GM19397 (cell line): ENCODE measurements around the gene SEPTIN3.
A peak's percentile ranks its signal among the peaks of the same experiment; 100 is the strongest.

Experiments
- ATAC-seq: cut with Tn5 transposase; IDR thresholded peaks from one replicate; pipeline ENCODE4 v1.9.1; 2021; ENCODE audit warnings: mild to moderate bottlenecking, moderate library complexity; ENCODE audit not compliant: unreplicated experiment

SEPTIN3 gene

GRCh38 chr22:41974691-41975290 lies 5.5 kb downstream of the SEPTIN3 start:
- ATAC-seq = no peak

GRCh38 chr22:41975299-41976069 lies 6.2 kb downstream of the SEPTIN3 start:
- no peak for ATAC-seq

GRCh38 chr22:41976070-41976901 lies 7.0 kb downstream of the SEPTIN3 start:
- no peak for ATAC-seq

GRCh38 chr22:41976961-41977566 lies 7.8 kb downstream of the SEPTIN3 start:
- no peak for ATAC-seq

- no peak for ATAC-seq
These were observed 9.5 kb downstream of the SEPTIN3 start for GRCh38 chr22:41978732-41979131.

- no peak for ATAC-seq
These were observed 10.4 kb downstream of the SEPTIN3 start for GRCh38 chr22:41979423-41980250.

- no peak for ATAC-seq
These were observed 13.6 kb downstream of the SEPTIN3 start for GRCh38 chr22:41982865-41983264.

- no peak for ATAC-seq
These were observed 14.5 kb downstream of the SEPTIN3 start for GRCh38 chr22:41983513-41984405.

GRCh38 chr22:41987276-41987675 lies 18.0 kb downstream of the SEPTIN3 start:
- ATAC-seq = no peak

GRCh38 chr22:41989246-41989645 lies 20.0 kb downstream of the SEPTIN3 start:
- ATAC-seq = no peak

GRCh38 chr22:41991111-41991510 lies 21.9 kb downstream of the SEPTIN3 start:
- no peak for ATAC-seq

GRCh38 chr22:41992496-41992895 lies 23.3 kb downstream of the SEPTIN3 start:
- no peak for ATAC-seq

- no peak for ATAC-seq
These were observed 26.0 kb downstream of the SEPTIN3 start for GRCh38 chr22:41995211-41995610.

- no peak for ATAC-seq
These were observed 27.6 kb downstream of the SEPTIN3 start for GRCh38 chr22:41996826-41997225.

- peak; percentile 84 for ATAC-seq
These were observed 29.4 kb downstream of the SEPTIN3 start, which contains the start of gene WBP2NL for GRCh38 chr22:41998361-41999261. Gene WBP2NL (plus strand): TSS chr22:41998788. CDS start chr22:41998819, 31 bp downstream.

GRCh38 chr22:42000466-42000865 lies 31.2 kb downstream of the SEPTIN3 start:
- ATAC-seq = no peak

- ATAC-seq = no peak
These were observed 31.9 kb downstream of the SEPTIN3 start for GRCh38 chr22:42001121-42001520.

GRCh38 chr22:42001706-42002105 lies 32.5 kb downstream of the SEPTIN3 start:
- ATAC-seq = no peak
